NCI-H2227 (cell line): ENCODE data around the gene STX1A.

ENCODE experiments used
- DNase-seq: peaks from one replicate; lab custom pipeline; 2025; ENCODE audit not compliant: unreplicated experiment; lab: John Stamatoyannopoulos, UW

Gene STX1A

DNA sequence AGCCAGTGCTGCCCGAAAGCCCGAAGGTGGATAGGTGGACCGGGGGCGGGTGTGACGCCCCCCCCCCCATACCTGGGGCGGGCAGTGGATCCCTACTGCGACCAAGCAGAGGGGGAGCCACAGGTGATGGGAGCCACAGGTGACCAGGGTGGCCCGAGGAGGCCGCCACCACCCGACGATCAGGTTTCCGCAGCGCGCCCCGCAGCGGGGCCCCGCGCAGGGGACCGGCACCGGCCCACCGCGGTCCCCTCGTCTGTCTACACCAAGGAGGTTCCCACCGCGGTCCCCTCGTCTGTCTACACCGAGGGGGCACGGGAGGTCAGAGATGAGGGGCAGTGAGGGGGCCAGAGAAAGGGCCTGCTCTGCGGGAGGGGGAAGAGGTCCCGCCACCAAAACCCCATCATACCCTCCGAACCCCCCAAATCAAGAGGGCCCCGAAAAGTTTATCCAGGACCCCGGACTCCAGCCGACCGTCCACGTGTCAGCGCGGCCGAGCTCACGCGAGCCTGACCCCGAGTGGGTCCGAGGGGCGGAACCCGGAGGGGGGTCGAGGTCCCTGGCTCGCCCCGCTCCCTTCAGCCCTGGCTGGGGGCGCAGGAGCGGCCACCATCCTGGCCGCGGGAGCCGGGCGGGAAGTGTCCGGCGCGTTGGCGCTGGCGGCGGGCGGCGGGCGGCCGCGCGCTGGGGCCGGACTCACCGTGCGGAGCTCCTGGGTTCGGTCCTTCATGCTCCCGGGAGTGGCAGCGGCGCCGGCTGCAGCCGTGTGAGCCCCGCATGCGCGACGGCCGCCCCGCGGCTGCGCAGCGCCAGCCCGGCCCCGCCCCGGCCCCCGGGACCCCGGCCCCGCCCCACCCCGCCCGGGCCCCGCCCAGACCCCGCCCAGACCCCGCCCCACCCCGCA is at the start of gene STX1A:
STX1A (minus strand) TSS at position 765 of the 901 bp plus-strand sequence; CDS start at position 727, 38 bp downstream.
- DNase-seq: peak; percentile 83

DNA sequence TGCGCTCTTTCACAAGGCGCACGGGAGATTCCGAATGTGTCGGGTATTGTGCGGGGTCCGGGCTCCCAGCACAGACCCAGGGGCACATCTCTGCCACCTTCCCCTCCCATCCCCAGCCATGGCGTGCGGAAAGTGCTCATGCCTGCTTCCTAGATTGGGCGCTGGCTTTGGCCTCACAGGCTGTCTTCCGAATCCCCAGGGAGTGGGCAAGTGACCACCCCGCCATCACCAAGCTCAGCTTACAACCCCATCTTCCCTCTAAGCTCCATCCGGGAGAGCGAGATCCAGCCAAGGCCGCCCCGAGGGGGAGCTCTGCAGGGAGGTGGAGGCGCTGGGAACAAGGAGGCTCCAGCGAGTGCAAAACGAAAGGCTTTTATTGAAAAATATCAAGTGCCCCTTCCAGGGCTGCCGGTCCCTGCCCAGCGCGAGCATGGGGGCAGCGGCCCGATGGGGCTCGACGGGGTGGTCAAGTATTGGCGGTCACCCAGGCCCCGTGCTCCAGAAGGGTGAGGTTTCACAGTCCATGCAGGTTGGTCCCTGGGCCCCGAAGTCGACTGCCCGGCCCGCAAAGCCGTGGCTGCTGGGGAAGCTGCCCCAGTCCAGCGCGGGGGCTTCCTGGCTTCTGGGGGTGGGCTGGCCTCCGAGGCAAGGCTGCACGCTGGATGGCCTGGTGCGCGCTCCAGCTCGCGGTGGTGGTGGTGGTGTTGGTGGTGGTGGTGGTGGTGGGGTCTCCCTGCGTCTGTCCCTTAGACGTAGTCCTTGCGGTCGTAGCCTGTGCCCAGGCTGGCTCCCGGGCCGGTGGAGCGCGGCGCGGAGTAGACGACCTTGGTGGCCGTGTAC is 49.4 kb upstream of the STX1A start:
- DNase-seq: no peak

DNA sequence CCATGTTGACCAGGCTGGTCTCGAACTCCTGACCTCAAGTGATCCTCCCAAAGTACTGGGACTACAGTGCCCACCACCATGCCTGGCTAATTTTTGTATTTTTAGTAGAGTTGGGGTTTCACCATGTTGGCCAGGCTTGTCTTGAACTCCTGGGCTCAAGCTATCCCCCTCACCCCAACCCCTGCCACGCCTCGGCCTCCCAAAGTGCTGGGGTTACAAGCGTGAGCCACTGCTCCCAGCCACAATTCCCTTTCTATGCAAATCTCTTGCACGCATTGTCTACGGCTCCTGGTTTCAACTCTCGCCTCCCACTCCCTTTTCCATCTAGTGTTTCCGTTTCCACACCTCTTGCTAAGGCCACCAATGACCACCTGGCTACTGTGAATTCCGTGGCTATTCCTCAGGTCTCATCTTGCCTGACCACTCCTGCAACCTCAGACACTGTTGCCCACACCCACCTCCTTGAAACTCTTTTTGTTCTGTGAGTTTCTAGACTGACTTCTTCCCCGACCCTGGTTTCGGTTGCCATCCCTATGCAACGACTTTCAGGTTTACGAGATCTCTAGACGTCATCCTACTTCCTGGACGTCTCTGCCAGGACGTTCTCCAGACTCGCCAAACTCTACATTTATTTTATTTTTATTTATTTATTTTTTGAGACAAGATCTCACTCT is 47.2 kb upstream of the STX1A start:
- no peak for DNase-seq

DNA sequence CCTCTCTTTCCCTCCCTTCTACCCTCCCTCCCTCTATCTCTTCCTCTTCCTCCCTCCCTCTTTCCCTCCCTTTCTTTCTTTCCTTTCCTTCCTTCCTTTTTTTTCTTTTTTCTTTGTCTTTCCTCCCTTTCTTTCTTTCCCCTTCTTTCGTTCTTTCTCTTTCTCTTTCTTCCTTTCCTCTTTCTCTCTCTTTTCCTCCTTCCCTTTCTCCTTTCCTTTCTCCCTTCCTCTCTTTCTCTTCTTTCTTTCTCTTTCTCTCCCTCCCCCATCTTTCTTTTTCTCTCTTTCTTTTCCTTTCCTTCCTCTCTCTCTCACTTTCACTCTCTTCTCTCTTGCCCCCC is 43.2 kb upstream of the STX1A start:
- no peak for DNase-seq

DNA sequence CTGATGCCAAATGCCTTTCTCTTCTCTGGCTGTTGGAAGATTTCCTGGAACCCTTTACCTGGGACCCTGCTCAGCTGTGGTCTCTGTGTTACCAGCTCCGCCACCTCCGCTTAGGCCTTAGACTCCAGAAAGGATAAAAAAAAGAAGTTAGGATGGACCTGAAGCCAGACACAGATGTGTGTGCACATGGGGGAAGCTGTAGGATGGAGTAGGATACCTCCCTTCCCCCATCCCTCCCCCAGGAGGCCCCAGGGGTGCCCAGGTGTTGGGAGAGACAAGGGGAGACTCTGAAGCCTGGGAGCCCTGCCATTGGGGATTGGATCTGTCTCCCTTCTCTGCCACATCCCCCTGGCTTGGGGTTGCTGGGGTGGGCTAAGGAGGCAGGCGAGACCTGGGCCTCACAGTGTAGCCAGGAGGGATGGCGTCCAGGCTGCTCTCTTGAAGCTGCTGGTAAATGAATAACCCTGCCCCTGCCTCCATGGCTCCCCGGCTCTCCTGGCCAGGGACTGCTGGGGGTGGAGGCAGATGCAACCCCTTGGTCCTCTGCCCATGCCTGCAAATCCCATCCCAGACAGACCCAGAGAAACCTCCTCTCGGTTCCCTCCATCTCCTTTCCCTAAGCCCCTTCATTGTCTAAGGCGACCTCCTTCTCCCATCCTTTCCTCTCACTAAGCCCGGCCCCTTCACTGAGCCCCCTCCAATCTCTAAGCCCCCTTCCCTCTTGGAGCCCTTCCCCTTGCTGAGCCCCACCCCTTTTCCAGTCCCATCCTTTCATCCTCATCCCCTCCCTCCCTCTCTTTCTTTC is 42.6 kb upstream of the STX1A start:
- peak; percentile 41 for DNase-seq

DNA sequence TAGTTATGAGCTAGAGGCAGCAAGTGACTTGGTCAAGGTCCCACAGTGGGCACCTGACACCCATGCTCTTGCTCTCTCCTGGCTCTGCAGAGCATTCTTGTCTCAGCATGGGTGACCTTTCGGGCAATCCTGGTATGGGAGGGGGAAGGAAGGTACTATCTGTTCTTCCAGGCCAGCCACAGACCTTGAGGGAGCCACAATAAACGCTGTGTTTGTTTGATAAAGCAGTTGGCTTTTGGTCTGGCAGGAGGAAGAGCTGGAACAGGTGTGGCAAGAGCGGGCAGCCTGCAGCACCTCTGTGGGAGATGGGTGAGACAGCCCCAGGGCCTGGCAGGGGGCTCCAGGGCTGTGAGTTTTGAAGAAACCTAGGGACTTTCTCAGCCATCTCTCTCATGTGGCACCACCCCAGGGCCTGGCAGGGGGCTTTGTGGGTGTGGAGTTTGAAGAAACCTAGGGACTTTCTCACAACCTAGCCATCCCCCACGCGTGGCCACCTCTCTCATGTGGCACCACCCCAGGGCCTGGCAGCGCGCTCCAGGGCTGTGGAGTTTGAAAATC is 39.2 kb upstream of the STX1A start:
- DNase-seq: no peak

DNA sequence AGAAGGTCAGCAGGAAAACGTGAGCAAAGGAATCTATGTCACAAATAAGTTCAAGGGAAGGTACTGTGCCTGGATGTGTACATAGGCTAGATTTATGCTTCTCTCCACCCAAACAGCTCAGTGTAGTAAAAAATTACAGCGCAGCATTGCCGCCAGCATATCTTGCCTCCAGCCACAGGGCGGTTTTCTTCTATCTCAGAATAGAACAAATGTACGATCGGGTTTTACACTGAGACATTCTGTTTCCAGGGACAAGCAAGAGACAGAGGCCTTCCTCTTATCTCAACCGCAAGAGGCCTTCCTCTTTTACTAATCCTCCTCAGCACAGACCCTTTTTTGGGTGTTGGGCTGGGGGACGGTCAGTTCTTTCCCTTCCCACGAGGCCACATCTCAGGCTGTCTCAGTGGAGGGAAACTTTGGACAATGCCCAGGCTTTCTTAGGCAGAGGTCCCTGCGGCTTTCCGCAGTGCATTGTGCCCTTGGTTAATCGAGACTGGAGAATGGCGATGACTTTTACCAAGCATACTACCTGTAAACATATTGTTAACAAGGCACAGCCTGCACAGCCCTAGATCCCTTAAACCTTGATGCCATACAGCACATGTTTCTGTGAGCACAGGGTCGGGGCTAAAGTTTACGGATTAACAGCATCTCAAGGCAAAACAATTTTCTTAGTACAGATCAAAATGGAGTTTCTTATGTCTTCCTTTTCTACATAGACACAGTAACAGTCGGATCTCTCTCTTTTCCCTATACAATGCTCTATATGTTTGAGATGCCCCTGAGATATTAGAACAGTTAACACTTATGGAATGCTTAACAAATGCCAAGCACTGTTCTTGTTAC is 30.7 kb upstream of the STX1A start:
- DNase-seq: no peak

DNA sequence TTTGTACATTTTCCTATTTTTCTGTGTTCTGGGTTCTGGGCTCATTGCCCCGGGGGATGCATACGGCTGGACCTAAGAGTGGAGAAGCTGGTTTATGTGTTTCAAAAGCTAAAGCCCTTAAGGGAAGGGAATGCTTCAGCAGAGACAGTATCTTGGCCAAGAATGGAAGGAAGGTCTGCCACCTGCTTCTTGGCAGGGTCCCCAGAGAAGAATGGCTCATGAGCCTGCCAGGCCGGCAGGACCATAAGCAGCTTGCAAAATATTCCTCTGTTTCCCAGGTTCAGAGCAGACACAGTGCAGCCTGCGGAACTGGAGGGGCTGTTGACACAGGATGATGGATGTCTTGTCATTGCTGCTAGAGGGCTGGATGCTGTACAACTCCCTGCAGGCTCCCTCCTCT is 26.9 kb upstream of the STX1A start:
- DNase-seq: no peak

DNA sequence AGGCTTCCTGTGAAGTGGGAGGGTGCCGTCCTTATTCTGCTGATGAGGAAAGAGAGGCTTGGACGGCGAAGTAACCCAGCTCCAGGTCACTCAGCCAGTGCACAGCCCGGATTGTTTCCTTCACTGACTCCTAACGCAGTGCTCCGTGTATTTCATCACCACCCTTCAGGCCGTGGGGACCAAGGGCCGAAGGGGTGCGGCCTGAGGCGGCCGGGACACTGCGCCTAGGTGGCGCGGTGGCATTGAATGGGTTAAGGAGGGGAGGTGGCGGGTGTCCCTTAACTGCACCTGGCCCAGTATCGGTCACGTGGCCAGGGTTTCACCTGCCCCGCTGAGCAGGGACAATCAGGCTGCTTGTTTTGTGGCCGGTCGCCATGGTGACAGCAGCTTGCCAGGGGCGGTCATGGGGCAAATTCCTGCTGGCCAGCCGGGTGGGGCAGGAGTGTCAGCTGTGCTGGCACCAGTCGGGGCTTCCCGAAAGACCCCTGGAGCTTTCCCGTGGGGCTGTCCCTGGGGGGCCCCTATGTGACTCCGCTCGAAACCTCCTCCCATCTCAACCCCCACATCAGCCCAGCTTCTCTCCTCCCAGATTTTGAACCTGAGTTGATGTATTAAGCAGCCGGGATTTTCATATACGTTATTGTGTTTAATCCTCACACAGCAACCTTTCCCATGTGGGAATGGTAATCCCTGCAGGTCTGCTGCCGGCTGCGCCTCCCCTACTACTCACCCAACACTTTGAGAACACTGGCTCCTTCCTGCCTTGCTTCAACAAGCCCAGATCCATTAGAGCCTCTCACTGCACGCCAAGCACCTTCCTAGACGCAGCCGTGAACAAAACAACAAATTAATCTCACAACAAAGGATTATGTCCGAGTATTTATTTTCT is 23.5 kb upstream of the STX1A start:
- DNase-seq: peak; percentile 93

DNA sequence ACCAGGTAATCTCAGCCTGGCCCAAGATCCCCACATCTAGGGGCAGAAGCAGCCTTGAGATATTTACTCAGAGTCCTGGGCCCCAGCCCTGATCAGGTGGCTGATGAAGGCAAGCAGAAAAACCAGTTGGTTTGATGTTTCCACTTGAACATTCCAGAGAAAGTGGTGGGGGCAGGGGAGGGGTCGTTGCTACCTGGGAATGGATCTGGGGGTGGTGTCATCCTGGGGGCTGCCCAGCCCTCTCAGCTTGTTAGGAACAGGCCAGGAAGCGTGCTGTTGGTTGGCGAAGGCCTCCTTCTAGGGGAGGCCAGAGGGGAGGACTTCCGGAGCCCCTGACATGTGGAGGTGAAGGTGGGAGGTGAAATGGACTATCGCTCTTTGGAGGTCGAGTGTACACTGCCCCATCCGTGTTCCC is 22.9 kb upstream of the STX1A start:
- DNase-seq: no peak

DNA sequence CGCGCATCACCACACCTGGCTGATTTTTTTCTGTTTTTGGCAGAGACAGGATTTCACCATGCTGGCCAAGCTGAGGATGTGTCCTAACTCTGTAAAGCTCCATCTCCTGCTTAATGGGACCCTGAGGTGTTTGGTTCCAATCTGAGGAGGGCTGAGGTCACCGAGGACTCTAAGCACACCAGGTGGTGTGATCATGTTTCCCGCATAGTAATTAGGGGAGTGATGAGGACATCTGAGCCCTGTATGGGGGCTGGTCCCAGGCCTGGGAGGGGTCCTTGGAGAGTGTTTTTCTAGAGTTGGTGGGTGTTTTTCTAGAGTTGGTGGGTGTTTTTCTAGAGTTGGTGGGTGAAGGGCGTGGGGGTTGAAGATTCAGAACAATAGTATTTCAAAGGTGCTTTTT is 22.1 kb upstream of the STX1A start:
- no peak for DNase-seq

DNA sequence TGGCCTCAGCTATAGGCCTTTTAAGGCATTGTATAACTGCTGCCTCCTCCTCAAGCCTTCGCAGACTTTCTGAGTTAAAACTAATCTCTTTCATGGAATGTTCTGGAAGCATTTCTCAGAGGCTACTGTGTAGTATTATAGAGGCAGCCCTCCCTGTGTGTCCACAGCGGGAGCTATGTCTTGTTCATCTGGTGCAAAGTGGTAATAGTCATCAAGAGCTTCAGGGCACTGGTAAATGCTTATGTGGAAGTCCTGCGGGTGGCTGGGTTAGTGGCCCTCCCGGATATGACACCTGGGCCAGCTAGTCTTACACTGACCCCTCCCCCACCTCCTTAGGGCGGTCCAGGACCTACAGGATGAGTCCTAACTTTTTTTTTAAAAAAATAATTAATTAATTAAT is 21.3 kb upstream of the STX1A start:
- no peak for DNase-seq

DNA sequence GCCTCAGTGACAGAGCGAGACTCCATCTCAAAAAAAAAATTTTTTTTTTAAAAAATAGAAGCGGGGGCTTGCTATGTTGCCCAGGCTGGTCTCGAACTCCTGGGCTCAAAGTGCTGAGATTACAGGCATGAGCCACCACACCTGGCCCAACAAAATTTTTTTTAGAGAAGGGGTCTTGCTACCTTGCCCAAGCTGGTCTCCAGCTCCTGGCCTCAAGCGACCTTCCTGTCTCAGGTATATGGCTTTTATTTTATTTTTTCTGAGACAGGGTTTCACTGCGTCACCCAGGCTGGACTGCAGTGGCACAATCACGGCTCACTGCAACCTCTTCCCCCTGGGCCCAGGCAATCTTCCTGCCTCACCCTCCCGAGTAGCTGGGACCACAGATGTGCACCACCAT is 20.7 kb upstream of the STX1A start:
- no peak for DNase-seq

DNA sequence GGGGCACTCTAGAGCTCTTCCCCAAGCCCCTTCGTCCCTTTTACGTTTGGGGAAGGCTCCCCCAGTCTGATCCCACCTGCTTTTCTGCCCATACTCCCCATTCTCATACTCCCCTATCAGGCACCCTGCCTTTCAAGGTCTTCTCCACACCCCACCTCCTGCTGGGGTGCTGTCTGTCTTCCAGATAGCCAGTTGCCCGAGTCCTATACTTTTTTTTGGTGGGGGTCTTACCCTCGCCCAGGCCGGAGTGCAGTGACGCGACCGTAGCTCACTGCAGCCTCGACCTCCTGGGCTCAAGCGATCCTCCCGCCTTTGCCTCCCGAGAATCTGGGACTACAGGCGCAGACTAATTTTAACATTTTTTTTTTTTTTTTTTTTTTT is 19.9 kb upstream of the STX1A start:
- no peak for DNase-seq

DNA sequence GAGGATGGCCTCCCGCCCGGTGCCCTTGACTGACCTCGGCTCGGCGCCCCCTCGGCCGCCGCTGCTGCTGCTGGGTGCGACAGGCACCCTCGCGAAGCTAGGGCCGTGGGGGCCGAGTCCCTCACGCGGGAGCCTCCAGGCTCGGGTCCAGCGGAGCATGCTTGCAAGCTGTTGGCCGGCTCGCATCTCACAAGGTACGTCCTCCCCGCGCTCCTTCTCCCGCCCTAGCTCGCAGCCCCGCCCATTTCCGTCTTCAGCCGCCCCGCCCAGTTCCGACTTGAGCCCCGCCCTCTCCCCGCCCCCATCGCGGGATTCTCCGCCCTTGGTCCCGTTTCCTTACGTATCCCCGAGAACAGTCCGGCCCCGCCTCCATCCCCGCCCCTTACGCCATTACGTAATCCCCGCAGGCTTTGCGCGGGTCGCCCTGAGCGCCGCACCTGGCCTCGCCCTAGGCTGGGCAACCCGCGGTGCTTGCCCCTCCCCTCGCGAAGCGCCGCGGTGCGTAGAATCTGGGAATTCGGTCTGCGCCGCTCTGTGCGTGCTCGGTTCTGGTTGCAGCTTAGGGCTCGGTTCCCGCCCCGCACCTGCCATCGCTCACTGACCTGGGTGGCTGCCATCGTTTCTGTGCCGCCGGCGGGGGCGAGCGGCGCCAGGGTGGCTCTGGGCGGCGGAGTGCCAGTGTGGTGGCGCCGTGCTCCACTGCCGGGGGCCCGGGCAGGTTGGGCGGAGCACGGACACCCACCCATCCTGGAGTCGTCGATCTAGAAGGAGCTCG is 19.3 kb upstream of the STX1A start, which contains the start of gene ABHD11:
ABHD11 (minus strand) TSS at position 191 of the 775 bp plus-strand sequence; CDS start at position 159, 32 bp downstream.
- peak; percentile 98 for DNase-seq

DNA sequence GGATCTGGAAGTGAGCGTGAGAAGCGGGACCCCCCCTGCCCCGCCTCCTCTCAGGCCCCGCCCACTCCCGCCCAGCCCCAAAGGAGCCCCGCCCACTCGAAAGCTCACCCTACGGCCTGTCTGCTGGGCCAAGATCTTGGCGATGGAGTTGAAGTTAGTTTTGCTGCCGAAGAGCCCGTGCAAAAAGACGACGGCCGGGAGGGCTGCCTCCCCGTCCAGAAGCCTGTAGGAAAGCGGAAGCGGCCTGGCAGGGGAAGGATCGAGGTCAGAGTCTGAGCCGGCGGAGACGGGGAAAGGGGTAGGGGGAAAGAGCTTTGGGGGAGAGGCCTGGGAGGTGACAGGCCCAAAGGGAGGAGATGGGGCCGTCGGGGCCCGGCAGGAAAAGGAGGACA is 18.7 kb upstream of the STX1A start:
- DNase-seq: peak; percentile 78

DNA sequence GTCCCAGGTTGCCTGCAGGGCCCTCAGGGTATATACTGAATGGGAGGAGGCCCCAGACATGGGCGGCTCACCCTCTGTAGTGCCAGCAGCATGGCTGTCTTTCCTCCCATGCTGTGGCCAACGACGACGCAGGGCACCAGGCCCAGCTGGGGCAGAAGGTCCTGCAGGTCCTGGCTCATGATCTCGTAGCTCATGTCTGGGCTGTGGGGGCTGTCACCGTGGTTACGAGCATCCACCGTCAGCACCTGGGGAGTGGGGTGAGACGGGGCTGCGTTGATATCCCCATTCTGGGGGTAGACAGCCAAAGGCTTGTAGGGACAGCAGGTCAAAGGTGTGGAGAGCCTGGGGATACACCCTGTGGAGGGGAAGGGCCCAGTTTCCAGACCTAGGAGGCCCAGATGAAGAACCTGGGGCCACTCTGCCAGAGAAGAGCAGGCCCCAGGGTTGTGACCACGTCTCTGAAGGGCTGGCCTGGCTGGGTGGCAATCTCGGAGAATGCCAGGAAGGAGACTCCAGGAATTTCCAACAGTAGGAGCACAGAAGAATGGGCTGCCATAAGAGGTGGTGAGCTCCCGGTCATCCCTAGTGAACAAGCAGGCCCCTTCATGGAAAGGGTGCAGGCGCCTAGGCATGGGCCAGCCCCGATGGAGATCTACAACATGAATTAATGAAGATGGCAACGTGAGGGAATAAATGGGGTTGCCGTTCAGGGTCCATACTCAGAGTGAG is 18.2 kb upstream of the STX1A start:
- DNase-seq: no peak
